GM23338 (cell line): ENCODE data around the gene TYRO3. TPM values are rescaled to one million over a fixed set of nuclear protein-coding genes. Genes with fewer than 3 reads are reported as not detected.

Source experiments
- ATAC-seq: fragments of 200-7000 bp; cut with Tn5 transposase; 3 replicates; pipeline ENCODE4 v1.9.1; 2020
- DNase-seq: peaks from one replicate; pipeline ENCODE4 v3.0.0-alpha.2; 2015; ENCODE audit warnings: low spot score
- H2AFZ ChIP-seq: fragments of 200-600 bp; sonication (generic); 2 replicates; pipeline ENCODE4 v1.8.0; 2016; ENCODE audit warnings: antibody characterized with exemption, mild to moderate bottlenecking, moderate library complexity
- H3F3A ChIP-seq: fragments of 200-600 bp; sonication (generic); replicated peaks from 2 replicates; pipeline ENCODE4 v1.8.0; 2017; ENCODE audit warnings: antibody characterized with exemption, mixed run types, low read depth
- H3K27ac ChIP-seq: fragments of 200-600 bp; sonication (generic); 2 replicates; pipeline ENCODE4 v1.6.1; 2016; ENCODE audit warnings: low read depth
- H3K27me3 ChIP-seq: fragments of 200-600 bp; sonication (generic); 2 replicates; pipeline ENCODE4 v1.8.0; 2016; ENCODE audit warnings: mild to moderate bottlenecking, mixed run types, moderate library complexity; ENCODE audit not compliant: insufficient read depth
- H3K36me3 ChIP-seq: fragments of 200-600 bp; sonication (generic); 2 replicates; pipeline ENCODE4 v1.8.0; 2016; ENCODE audit warnings: mild to moderate bottlenecking; ENCODE audit not compliant: insufficient read depth
- H3K4me1 ChIP-seq: fragments of 200-600 bp; sonication (generic); 2 replicates; pipeline ENCODE4 v1.8.0; 2016; ENCODE audit warnings: mild to moderate bottlenecking, moderate library complexity; ENCODE audit not compliant: insufficient read depth
- H3K4me2 ChIP-seq: fragments of 200-600 bp; sonication (generic); 2 replicates; pipeline ENCODE4 v1.7.1; 2017; ENCODE audit warnings: mixed run types
- H3K4me3 ChIP-seq: fragments of 200-600 bp; sonication (generic); 2 replicates; pipeline ENCODE4 v1.6.1; 2016; ENCODE audit warnings: mixed run types
- H3K79me2 ChIP-seq: fragments of 200-600 bp; sonication (generic); replicated peaks from 2 replicates; pipeline ENCODE4 v1.8.0; 2017; ENCODE audit warnings: mild to moderate bottlenecking; ENCODE audit not compliant: insufficient read depth
- H3K9me2 ChIP-seq: fragments of 200-600 bp; sonication (generic); 2 replicates; pipeline ENCODE4 v1.8.0; 2017; ENCODE audit not compliant: insufficient read depth
- H4K20me1 ChIP-seq: fragments of 200-600 bp; sonication (generic); replicated peaks from 2 replicates; pipeline ENCODE4 v1.8.0; 2017; ENCODE audit warnings: mild to moderate bottlenecking; ENCODE audit not compliant: insufficient read depth
- H3K27ac Mint-ChIP-seq: 2 replicates; pipeline ENCODE4 v1.8.0; 2020; ENCODE audit warnings: inconsistent platforms, mild to moderate bottlenecking, moderate library complexity, mixed read lengths
- H3K27me3 Mint-ChIP-seq: 3 replicates; pipeline ENCODE4 v1.8.0; 2022; ENCODE audit warnings: low read depth, mild to moderate bottlenecking, moderate library complexity, mixed read lengths, inconsistent platforms; ENCODE audit not compliant: insufficient read depth, poor library complexity
- H3K36me3 Mint-ChIP-seq: 3 replicates; pipeline ENCODE4 v1.8.0; 2021; ENCODE audit warnings: low read depth, mild to moderate bottlenecking, inconsistent platforms, moderate library complexity, mixed read lengths
- H3K4me1 Mint-ChIP-seq: 3 replicates; pipeline ENCODE4 v1.8.0; 2020; ENCODE audit warnings: mild to moderate bottlenecking, inconsistent platforms, mixed read lengths
- H3K4me3 Mint-ChIP-seq: 3 replicates; pipeline ENCODE4 v1.8.0; 2021; ENCODE audit warnings: moderate library complexity, mild to moderate bottlenecking, inconsistent platforms, mixed read lengths
- H3K9me3 Mint-ChIP-seq: 3 replicates; pipeline ENCODE4 v1.8.0; 2020; ENCODE audit warnings: moderate library complexity, mild to moderate bottlenecking, inconsistent platforms, mixed read lengths
- CREB1 ChIP-seq: fragments of 250-450 bp; sonication (Bioruptor Pico); IDR thresholded peaks from 2 replicates; pipeline ENCODE4 v1.5.0; 2020; ENCODE audit warnings: low read depth, mild to moderate bottlenecking, moderate library complexity
- CTCF ChIP-seq, 2 experiments: fragments of 200-600 bp in 1 of 2; sonication (generic) in 1 of 2; conservative IDR thresholded peaks; 2 replicates each; pipeline versions ENCODE4 v1.5.1 to v1.6.1; 2016 to 2017; ENCODE audit warnings: antibody characterized with exemption in 2 of 2, low read depth in 2 of 2, mild to moderate bottlenecking in 2 of 2, moderate library complexity in 1 of 2
- ETS1 ChIP-seq: IDR thresholded peaks from 2 replicates; pipeline ENCODE4 v1.6.1; 2016; ENCODE audit warnings: antibody characterized with exemption
- EZH2 ChIP-seq: fragments of 200-600 bp; sonication (generic); IDR thresholded peaks from one replicate; pipeline ENCODE4 v1.8.0; 2017; ENCODE audit warnings: antibody characterized with exemption, mild to moderate bottlenecking, low read depth; ENCODE audit not compliant: unreplicated experiment
- EZH2phosphoT487 ChIP-seq: fragments of 200-600 bp; sonication (generic); IDR thresholded peaks from one replicate; pipeline ENCODE4 v1.8.1; 2018; ENCODE audit warnings: antibody characterized with exemption; ENCODE audit not compliant: unreplicated experiment
- JUNB ChIP-seq: IDR thresholded peaks from one replicate; pipeline ENCODE4 v1.6.1; 2016; ENCODE audit warnings: antibody characterized with exemption; ENCODE audit not compliant: unreplicated experiment
- NANOG ChIP-seq: IDR thresholded peaks from 2 replicates; pipeline ENCODE4 v1.6.1; 2016; ENCODE audit warnings: antibody characterized with exemption, borderline replicate concordance
- POLR2AphosphoS5 ChIP-seq: IDR thresholded peaks from 2 replicates; pipeline ENCODE4 v1.6.1; 2016; ENCODE audit warnings: antibody characterized with exemption, low read depth
- REST ChIP-seq: IDR thresholded peaks from one replicate; pipeline ENCODE4 v1.6.1; 2018; ENCODE audit warnings: antibody characterized with exemption; ENCODE audit not compliant: unreplicated experiment
- STAT1 ChIP-seq: IDR thresholded peaks from one replicate; pipeline ENCODE4 v1.6.1; 2016; ENCODE audit warnings: antibody characterized with exemption; ENCODE audit not compliant: unreplicated experiment
- ZNF114 ChIP-seq: fragments of 250-450 bp; sonication (Bioruptor Pico); IDR thresholded peaks from 2 replicates; pipeline ENCODE4 v1.5.0; 2020; ENCODE audit warnings: mild to moderate bottlenecking, moderate library complexity
- ZNF331 ChIP-seq: fragments of 250-450 bp; sonication (Bioruptor Pico); IDR thresholded peaks from 2 replicates; pipeline ENCODE4 v1.5.0; 2020; ENCODE audit warnings: low read depth, mild to moderate bottlenecking, moderate library complexity
- ZNF462 ChIP-seq: fragments of 250-450 bp; sonication (Bioruptor Pico); IDR thresholded peaks from 2 replicates; pipeline ENCODE4 v1.5.0; 2020; ENCODE audit warnings: mild to moderate bottlenecking, moderate library complexity
- polyA plus RNA-seq: library from polyadenylated mRNA; unstranded; fragments of >200 nt; fragmentation: Nextera tagmentation; extraction: Ambion mirVana; gene quantifications from 2 replicates; pipeline ENCODE4 v1.2.1, GENCODE V29; 2016
- total RNA-seq: library from RNA; depleted of rRNA; stranded (reverse); fragments of >200 nt; shearing (Covaris generic); gene quantifications from 2 replicates; pipeline ENCODE4 v1.2.3, GENCODE V29; 2014

The TYRO3 gene
- total and polyA plus RNA-seq, 2 experiments from 2014 or later: 32.6 to 61.0 TPM

- Histone ChIP-seq H3K27ac (no peak overlapping the region), H3K4me2 (no peak overlapping the region), H3K79me2 (peaks cover 15% of the 10 kb centered on the region), H3K4me3 (no peak overlapping the region), H3F3A (no peaks in the 10 kb centered on the region), H3K4me1 (no peaks in the 10 kb centered on the region), H3K27me3 (no peaks in the 10 kb centered on the region), H3K36me3 (no peaks in the 10 kb centered on the region), H4K20me1 (no peaks in the 10 kb centered on the region), H2AFZ (0 out of 2 replicates have a peak overlapping the region, but pooled peaks have one; percentile 23), H3K9me2 (no peaks in the 10 kb centered on the region)
- no peak overlapping the region for H3K27ac Mint-ChIP-seq
- H3K4me1 Mint-ChIP-seq: peaks cover 2% of the 10 kb centered on the region; the same call in 2 of the 3 replicates
- H3K4me3 Mint-ChIP-seq: no peak overlapping the region
- peaks cover 7% of the 10 kb centered on the region for H3K27me3 Mint-ChIP-seq
- H3K9me3 Mint-ChIP-seq: no peaks in the 10 kb centered on the region
- no peaks in the 10 kb centered on the region for H3K36me3 Mint-ChIP-seq
- TF ChIP-seq ETS1 (no peak), CTCF (conservative IDR thresholded peaks at IDR 0.05; ENCODE audit: low read depth in 2 of 2) (no peak), POLR2AphosphoS5 (no peak), NANOG (no peak), JUNB (no peak), ZNF331 (CRISPR knock-in tag) (no peak), REST (no peak), ZNF462 (CRISPR knock-in tag) (no peak), ZNF114 (CRISPR knock-in tag) (no peak), EZH2phosphoT487 (no peak), CREB1 (CRISPR knock-in tag) (no peak), EZH2 (no peak), STAT1 (no peak)
- no peak for ATAC-seq
- no peak for DNase-seq
These were observed 11.9 kb upstream of the TYRO3 start for GRCh38 chr15:41546851-41547786.
